ENCODE measurements around the gene WDR47.

DNA sequence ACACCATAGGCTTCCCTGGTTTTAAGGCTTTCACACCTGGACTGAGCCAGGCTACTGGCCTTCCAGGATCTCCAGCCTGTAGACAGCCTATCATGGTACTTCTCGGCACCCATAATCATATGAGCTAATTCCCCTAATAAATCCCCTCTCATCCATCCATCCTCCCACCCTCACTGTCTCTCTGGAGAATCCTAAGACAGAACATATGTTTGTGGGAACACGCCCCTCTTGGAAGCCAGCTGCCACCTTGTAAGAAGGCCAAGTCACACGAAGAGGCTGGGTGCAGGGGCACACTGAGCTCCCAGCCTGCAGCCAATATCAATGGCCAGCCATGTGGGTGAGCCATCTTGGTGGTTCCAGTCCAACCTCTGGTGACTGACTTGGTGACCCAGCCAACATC is 86.0 kb downstream of the WDR47 start:
- TF ChIP-seq EZH2 (IDR thresholded peaks at IDR 0.05; ENCODE audit: insufficient read depth, poor library complexity, severe bottlenecking) (no peak), EZH2phosphoT487 (IDR thresholded peaks at IDR 0.05; ENCODE audit: insufficient read depth, low read depth) (no peak)

Data from GM23248 (cell line).